Mesendoderm (in vitro differentiated cells): ENCODE measurements around the gene LGR5.

Experiments used
- DNase-seq: peaks from one replicate; pipeline ENCODE4 v3.0.0; 2013
- H2AK5ac ChIP-seq: 2 replicates; pipeline ENCODE4 v1.6.1; 2013; ENCODE audit warnings: low read length, inconsistent platforms
- H2BK120ac ChIP-seq: 2 replicates; pipeline ENCODE4 v1.6.1; 2013; ENCODE audit warnings: low read depth, mild to moderate bottlenecking, low read length, moderate library complexity, mixed read lengths
- H2BK15ac ChIP-seq: replicated peaks from 2 replicates; pipeline ENCODE4 v1.6.1; 2013; ENCODE audit warnings: low read depth, mild to moderate bottlenecking, moderate library complexity
- H2BK5ac ChIP-seq: 2 replicates; pipeline ENCODE4 v1.6.1; 2013; ENCODE audit warnings: low read length, inconsistent platforms
- H3K18ac ChIP-seq: 2 replicates; pipeline ENCODE4 v1.6.1; 2013; ENCODE audit warnings: mild to moderate bottlenecking, low read length, mixed read lengths
- H3K23ac ChIP-seq: one replicate; pipeline ENCODE4 v1.6.1; 2013; ENCODE audit warnings: low read length
- H3K27ac ChIP-seq: 2 replicates; pipeline ENCODE4 v1.5.1; 2013; ENCODE audit warnings: low read depth, mild to moderate bottlenecking, inconsistent platforms, low read length, moderate library complexity
- H3K27me3 ChIP-seq: 2 replicates; pipeline ENCODE4 v1.6.1; 2013; ENCODE audit warnings: low read length, control low read depth, mild to moderate bottlenecking, inconsistent platforms; ENCODE audit not compliant: insufficient read depth, poor library complexity
- H3K36me3 ChIP-seq: 2 replicates; pipeline ENCODE4 v1.6.1; 2013; ENCODE audit warnings: low read length, inconsistent platforms; ENCODE audit not compliant: control insufficient read depth, insufficient read depth
- H3K4ac ChIP-seq: one replicate; pipeline ENCODE4 v1.6.1; 2013; ENCODE audit warnings: low read depth, mild to moderate bottlenecking, low read length, moderate library complexity
- H3K4me1 ChIP-seq: 2 replicates; pipeline ENCODE4 v1.6.1; 2013; ENCODE audit warnings: low read depth, low read length, inconsistent platforms; ENCODE audit not compliant: control insufficient read depth
- H3K4me2 ChIP-seq: 2 replicates; pipeline ENCODE4 v1.6.1; 2013; ENCODE audit warnings: low read length
- H3K4me3 ChIP-seq: 2 replicates; pipeline ENCODE4 v1.5.1; 2013; ENCODE audit warnings: mild to moderate bottlenecking, low read length
- H3K56ac ChIP-seq: one replicate; pipeline ENCODE4 v1.6.1; 2013; ENCODE audit warnings: low read length
- H3K79me1 ChIP-seq: 2 replicates; pipeline ENCODE4 v1.6.1; 2013; ENCODE audit warnings: low read length, inconsistent platforms
- H3K79me2 ChIP-seq: 2 replicates; pipeline ENCODE4 v1.6.1; 2013; ENCODE audit warnings: mild to moderate bottlenecking, low read length; ENCODE audit not compliant: control insufficient read depth, insufficient read depth
- H3K9ac ChIP-seq: 2 replicates; pipeline ENCODE4 v1.6.1; 2013; ENCODE audit warnings: low read length, inconsistent platforms
- H4K5ac ChIP-seq: one replicate; pipeline ENCODE4 v1.6.1; 2013; ENCODE audit warnings: low read length
- H4K8ac ChIP-seq: one replicate; pipeline ENCODE4 v1.6.1; 2013; ENCODE audit warnings: low read depth, mild to moderate bottlenecking, control low read depth, low read length, moderate library complexity
- WGBS: extraction: QIAGEN DNeasy Blood & Tissue Kit; methylation state at CpG from one replicate; pipeline ENCODE4 v1.1.7; 2013; ENCODE audit warnings: low lambda C conversion rate, missing lambda C conversion rate; ENCODE audit not compliant: insufficient coverage; ENCODE audit errors: extremely low coverage; 5-methylcytosine and 5-hydroxymethylcytosine counted together

Gene LGR5

GRCh38 chr12:71469258-71469750 lies 29.7 kb downstream of the LGR5 start:
- WGBS: no CpG with 5 or more reads among the region's 15 CpGs
- Histone ChIP-seq H3K4me1 (peaks cover 3% of the 10 kb centered on the region), H3K79me2 (no peaks in the 10 kb centered on the region), H2BK15ac (no peak overlapping the region), H3K4me2 (no peak overlapping the region), H3K18ac (no peak overlapping the region), H2BK5ac (no peak overlapping the region), H3K23ac (no peak overlapping the region), H3K4me3 (no peak overlapping the region), H2AK5ac (no peak overlapping the region), H2BK120ac (no peak overlapping the region), H3K27ac (no peak overlapping the region), H3K79me1 (no peaks in the 10 kb centered on the region), H3K27me3 (no peaks in the 10 kb centered on the region), H4K5ac (no peak overlapping the region), H3K56ac (peak overlapping the region; percentile 77), H3K36me3 (no peaks in the 10 kb centered on the region), H3K9ac (peak overlapping the region; percentile 16), H4K8ac (no peak overlapping the region), H3K4ac (no peak overlapping the region)
- DNase-seq: peak; percentile 70

- WGBS: no CpG with 5 or more reads among the region's 2 CpGs
Measured at GRCh38 chr12:71472441-71472911, 32.9 kb downstream of the LGR5 start.

GRCh38 chr12:71474791-71475190 lies 35.2 kb downstream of the LGR5 start:
- no peak overlapping the region for H4K8ac ChIP-seq
- H3K9ac ChIP-seq: no peak overlapping the region
- no peak overlapping the region for H3K4ac ChIP-seq
- no peak overlapping the region for H2BK120ac ChIP-seq
- no peak for DNase-seq
- H2BK15ac ChIP-seq: no peak overlapping the region
- H3K4me2 ChIP-seq: no peak overlapping the region
- H3K18ac ChIP-seq: no peak overlapping the region
- no peaks in the 10 kb centered on the region for H3K79me1 ChIP-seq
- no CpG with 5 or more reads among the region's 2 CpGs for WGBS
- H3K56ac ChIP-seq: peak overlapping the region; percentile 9
- peaks cover 2% of the 10 kb centered on the region for H3K4me1 ChIP-seq
- no peak overlapping the region for H4K5ac ChIP-seq
- no peak overlapping the region for H3K23ac ChIP-seq
- H3K27ac ChIP-seq: no peak overlapping the region
- no peaks in the 10 kb centered on the region for H3K27me3 ChIP-seq
- H3K79me2 ChIP-seq: no peaks in the 10 kb centered on the region
- H2AK5ac ChIP-seq: no peak overlapping the region
- no peaks in the 10 kb centered on the region for H3K36me3 ChIP-seq
- H3K4me3 ChIP-seq: no peak overlapping the region
- no peak overlapping the region for H2BK5ac ChIP-seq

More at GRCh38 chr12:71472441-71472911, 32.9 kb downstream of the LGR5 start:
- no peak overlapping the region for H3K56ac ChIP-seq
- no peak overlapping the region for H3K27ac ChIP-seq
- no peak overlapping the region for H3K4me2 ChIP-seq
- H2BK5ac ChIP-seq: no peak overlapping the region
- no peak overlapping the region for H4K5ac ChIP-seq
- H3K79me1 ChIP-seq: no peaks in the 10 kb centered on the region
- no peak overlapping the region for H2BK15ac ChIP-seq
- no peak overlapping the region for H2BK120ac ChIP-seq
- H3K4ac ChIP-seq: no peak overlapping the region
- no peaks in the 10 kb centered on the region for H3K27me3 ChIP-seq
- no peak overlapping the region for H3K18ac ChIP-seq
- no peak overlapping the region for H4K8ac ChIP-seq
- no peak overlapping the region for H3K23ac ChIP-seq
- H2AK5ac ChIP-seq: no peak overlapping the region
- H3K9ac ChIP-seq: no peak overlapping the region
- DNase-seq: peak; percentile 62
- H3K4me1 ChIP-seq: peaks cover 3% of the 10 kb centered on the region
- H3K36me3 ChIP-seq: no peaks in the 10 kb centered on the region
- no peak overlapping the region for H3K4me3 ChIP-seq
- no peaks in the 10 kb centered on the region for H3K79me2 ChIP-seq

GRCh38 chr12:71475280-71475679 lies 35.7 kb downstream of the LGR5 start:
- H3K18ac ChIP-seq: no peak overlapping the region
- no peak overlapping the region for H4K8ac ChIP-seq
- no peaks in the 10 kb centered on the region for H3K36me3 ChIP-seq
- H3K4me3 ChIP-seq: no peak overlapping the region
- WGBS: no CpG with 5 or more reads among the region's 5 CpGs
- H3K79me1 ChIP-seq: no peaks in the 10 kb centered on the region
- H3K4me1 ChIP-seq: peaks cover 2% of the 10 kb centered on the region
- no peak overlapping the region for H3K27ac ChIP-seq
- no peak overlapping the region for H4K5ac ChIP-seq
- H2BK15ac ChIP-seq: no peak overlapping the region
- DNase-seq: no peak
- H3K9ac ChIP-seq: no peak overlapping the region
- no peaks in the 10 kb centered on the region for H3K27me3 ChIP-seq
- no peak overlapping the region for H2BK5ac ChIP-seq
- H3K4ac ChIP-seq: no peak overlapping the region
- H3K56ac ChIP-seq: no peak overlapping the region
- H3K4me2 ChIP-seq: no peak overlapping the region
- H2AK5ac ChIP-seq: no peak overlapping the region
- no peaks in the 10 kb centered on the region for H3K79me2 ChIP-seq
- no peak overlapping the region for H2BK120ac ChIP-seq
- H3K23ac ChIP-seq: no peak overlapping the region

- H3K27ac ChIP-seq: no peak overlapping the region
- no peak overlapping the region for H3K4ac ChIP-seq
- H3K9ac ChIP-seq: no peak overlapping the region
- no peaks in the 10 kb centered on the region for H3K27me3 ChIP-seq
- H2BK15ac ChIP-seq: no peak overlapping the region
- no peak overlapping the region for H3K56ac ChIP-seq
- no peak overlapping the region for H4K8ac ChIP-seq
- H3K23ac ChIP-seq: no peak overlapping the region
- no peak overlapping the region for H3K4me2 ChIP-seq
- H3K4me3 ChIP-seq: no peak overlapping the region
- H3K18ac ChIP-seq: no peak overlapping the region
- H2BK120ac ChIP-seq: peak overlapping the region; percentile 67
- H3K4me1 ChIP-seq: peaks cover 2% of the 10 kb centered on the region
- no peaks in the 10 kb centered on the region for H3K79me2 ChIP-seq
- WGBS: no CpG with 5 or more reads among the region's 3 CpGs
- no peak overlapping the region for H2BK5ac ChIP-seq
- H3K79me1 ChIP-seq: no peaks in the 10 kb centered on the region
- H3K36me3 ChIP-seq: no peaks in the 10 kb centered on the region
- H2AK5ac ChIP-seq: no peak overlapping the region
- DNase-seq: no peak
- H4K5ac ChIP-seq: no peak overlapping the region
Measured at GRCh38 chr12:71476513-71476912, 36.9 kb downstream of the LGR5 start.

- H3K4ac ChIP-seq: no peak overlapping the region
- H3K4me3 ChIP-seq: no peak overlapping the region
- H2BK120ac ChIP-seq: no peak overlapping the region
- H3K56ac ChIP-seq: no peak overlapping the region
- no peak overlapping the region for H3K23ac ChIP-seq
- H3K4me2 ChIP-seq: no peak overlapping the region
- DNase-seq: no peak
- H3K79me1 ChIP-seq: no peaks in the 10 kb centered on the region
- H4K8ac ChIP-seq: no peak overlapping the region
- no peak overlapping the region for H2AK5ac ChIP-seq
- no peak overlapping the region for H3K9ac ChIP-seq
- no peaks in the 10 kb centered on the region for H3K27me3 ChIP-seq
- no peak overlapping the region for H2BK15ac ChIP-seq
- peaks cover 2% of the 10 kb centered on the region for H3K4me1 ChIP-seq
- H3K79me2 ChIP-seq: no peaks in the 10 kb centered on the region
- H3K27ac ChIP-seq: no peak overlapping the region
- H3K18ac ChIP-seq: peak overlapping the region; percentile 39
- no CpG with 5 or more reads among the region's 2 CpGs for WGBS
- H2BK5ac ChIP-seq: no peak overlapping the region
- H4K5ac ChIP-seq: no peak overlapping the region
- H3K36me3 ChIP-seq: no peaks in the 10 kb centered on the region
Measured at GRCh38 chr12:71477609-71478008, 38.0 kb downstream of the LGR5 start.
